CD4-positive, alpha-beta T cell treated with Interleukin-4 for 1 hour (primary cell): ENCODE results near the gene NDUFA11.

Experiments used
- DNase-seq, 2 donors: peaks; one replicate each; pipeline ENCODE4 v3.0.0-alpha.2; 2020 to 2022

NDUFA11 gene

DNA sequence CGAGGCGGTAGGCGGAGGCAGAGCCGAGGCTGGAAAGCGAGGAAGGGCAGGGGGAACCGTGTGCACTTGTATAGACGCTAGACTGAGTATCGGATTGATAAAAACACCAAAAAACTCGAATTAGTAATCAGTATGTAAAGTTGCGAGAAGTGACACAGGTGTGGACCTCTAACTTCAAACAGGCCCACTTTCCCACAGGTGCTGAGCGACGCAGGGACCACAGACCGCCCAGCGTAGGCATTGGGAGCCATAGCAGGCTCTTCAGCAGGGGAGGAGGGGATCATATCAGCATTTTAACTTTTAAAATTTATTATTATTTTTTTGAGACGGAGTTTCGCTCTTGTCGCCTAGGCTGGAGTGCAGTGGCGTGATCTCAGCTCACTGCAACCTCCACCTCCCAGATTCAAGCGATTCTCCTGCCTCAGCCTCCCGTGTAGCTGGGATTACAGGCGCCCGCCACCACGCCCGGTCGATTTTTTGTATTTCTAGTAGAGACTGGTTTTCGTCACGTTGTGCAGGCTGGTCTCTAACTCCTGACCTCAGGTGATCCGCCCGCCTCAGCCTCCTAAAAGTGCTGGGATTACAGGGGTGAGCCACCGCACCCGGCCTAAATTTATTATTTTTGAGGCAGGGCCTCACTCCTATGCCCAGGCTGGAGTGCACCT, 1.7 kb upstream of the NDUFA11 start:
- DNase-seq, result no peak

DNA sequence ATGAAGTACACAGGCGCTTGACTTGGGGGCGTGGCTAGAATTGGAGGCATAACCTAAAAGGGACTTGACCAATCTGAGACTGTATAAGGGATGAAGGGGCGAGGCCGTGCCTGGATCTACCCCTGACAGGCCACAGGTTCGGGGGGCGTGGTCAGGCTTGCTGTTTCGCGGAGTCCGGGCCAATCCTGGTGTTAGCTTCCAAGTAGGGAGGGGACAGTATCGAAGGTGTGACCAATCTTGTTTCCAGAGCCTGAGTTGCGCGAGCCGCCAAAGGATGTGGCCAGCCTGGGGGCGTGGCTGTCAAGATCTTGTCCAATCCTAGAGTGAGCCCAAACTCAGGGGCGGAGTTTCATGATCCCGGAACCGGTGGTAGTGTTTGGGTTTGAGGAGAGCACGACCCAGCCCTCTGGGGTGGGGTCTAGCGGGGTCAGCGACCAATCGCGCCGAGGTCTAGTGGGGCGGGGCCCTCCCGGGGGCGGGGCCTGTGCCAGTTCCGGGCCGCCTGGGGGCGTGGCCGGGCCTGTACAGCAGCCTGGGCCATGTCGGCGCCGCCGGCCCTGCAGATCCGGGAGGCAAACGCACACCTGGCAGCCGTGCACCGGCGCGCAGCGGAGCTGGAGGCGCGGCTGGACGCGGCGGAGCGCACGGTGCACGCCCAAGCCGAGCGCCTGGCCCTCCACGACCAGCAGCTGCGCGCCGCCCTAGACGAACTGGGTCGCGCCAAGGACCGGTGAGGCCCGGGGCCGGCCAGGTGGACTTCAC, 943 bp upstream of the NDUFA11 start, which contains the start of gene VMAC:
VMAC (plus strand) TSS at position 521 of the 762 bp plus-strand sequence; CDS start at position 540, 19 bp downstream.
- peak; percentile 100 for DNase-seq

DNA sequence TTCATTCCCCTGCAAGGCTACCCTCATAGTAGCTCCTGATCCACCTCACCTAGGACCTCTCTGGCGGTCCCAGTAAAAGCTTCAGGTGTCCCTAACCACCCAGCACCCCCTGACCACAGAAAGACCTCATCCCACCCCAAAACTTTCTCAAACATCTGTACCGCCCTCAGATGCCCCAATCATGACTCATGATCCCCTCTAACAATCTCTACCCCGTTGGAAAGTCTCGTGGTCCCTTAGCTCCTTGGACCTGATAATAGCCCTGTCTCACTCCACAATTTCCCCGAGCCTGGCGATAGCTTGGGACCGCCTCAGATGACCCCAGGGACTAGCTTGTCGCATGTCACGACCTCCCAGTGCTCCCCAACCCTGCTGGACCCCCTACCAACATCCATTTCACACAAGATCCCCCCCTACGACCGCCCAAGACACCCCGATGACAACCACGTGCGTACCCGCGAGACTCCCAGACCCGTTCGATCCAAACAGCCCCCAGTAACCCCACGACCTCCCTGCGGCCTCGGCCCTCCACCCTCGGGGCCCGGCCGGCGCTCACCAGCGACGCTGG, 450 bp downstream of the NDUFA11 start:
- no peak for DNase-seq

- no peak for DNase-seq
Observed at GRCh38 chr19:5900976-5901375, 2.6 kb downstream of the NDUFA11 start.

DNA sequence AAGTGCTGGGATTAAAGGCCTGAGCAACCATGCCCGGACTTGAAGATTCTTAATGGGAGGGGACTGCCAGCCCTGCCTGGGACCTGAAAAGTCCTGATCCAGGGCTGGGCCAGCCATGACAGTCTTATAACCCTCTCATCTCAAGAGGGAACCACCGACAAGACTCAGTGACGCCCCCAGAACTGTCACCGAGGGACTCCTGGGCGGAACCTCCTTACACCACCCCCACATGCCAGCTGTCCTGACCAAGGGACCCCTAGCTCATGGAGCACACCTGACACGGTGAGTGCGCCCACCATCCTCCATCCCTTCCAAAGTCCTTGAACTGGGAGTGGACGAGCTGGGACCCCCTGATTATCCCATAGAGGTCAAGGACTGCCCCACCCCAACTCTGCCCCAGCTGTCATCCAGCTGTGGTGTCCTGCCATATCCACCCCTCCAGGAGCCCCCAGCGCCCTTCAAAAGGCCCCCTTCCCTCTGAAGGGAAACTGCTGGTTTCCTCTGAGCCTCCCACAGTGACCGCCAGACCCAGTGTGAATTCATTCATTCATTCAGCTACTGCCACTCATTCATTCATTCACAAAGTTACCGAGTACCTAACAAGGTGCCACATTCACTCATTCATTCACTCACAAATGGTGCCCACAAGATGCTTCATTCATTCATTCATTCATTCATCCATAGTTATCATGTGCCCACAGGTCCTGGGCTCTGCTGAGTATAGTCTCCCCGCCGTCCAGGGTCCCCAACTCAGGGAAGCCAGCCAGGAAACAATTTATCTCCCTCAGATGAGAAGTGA, 3.7 kb downstream of the NDUFA11 start:
- DNase-seq, result no peak

- DNase-seq, result no peak
Observed at GRCh38 chr19:5897189-5897969, 6.2 kb downstream of the NDUFA11 start.

DNA sequence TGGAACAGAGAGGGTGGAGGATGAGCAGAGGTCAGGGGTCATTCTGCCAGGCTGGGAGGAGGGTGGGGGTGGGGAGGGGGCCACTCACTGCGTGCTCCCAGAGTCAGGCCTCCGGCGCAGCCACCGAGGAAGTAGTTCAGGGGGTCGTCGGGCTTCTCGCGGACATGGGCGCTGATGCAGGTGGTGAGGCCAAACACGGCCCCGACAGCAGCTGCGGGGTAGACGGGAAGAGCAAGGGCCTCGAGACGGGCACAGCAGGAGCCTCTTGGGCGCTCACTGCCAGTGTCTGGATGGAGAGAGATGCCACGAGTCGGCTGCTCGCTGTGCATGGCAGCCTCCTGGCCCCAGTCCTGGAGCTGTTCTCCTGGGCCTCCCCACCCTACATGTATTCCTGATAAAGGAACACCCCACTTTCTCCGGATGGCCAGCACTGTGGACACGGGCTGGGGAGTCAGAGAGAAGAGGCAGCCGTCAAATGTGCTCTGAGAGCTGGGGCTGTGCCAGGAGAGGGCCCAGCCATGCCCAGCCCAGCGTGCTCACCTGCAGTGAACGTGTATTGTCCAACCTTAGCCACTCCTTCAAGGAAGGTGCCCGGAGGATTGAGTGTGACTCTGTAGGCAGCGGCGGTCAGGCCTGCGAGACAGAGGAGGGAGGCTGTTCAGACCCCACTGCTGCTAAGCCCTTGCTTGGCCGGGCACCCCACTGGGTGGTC, 7.1 kb downstream of the NDUFA11 start:
- no peak for DNase-seq

DNA sequence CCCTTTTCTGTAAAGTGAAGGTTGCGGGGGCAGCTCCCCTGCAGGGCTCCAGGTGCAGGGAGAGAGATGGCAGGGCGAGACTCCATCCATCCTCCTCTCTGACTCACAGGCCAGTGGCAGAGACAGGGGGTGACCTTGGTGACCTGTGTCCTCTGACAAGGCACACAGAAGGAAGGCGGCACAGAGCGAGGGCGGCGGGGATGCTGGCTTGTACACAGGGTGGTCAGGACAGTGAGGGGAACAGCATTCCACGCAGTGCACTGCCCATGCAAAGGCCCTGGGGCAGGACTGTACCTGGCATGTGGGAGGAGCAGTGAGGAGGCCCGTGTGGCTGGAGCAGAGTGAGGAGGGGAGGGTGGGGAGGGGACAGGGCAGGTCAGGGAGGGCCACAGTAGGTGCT, 7.7 kb downstream of the NDUFA11 start:
- no peak for DNase-seq

DNA sequence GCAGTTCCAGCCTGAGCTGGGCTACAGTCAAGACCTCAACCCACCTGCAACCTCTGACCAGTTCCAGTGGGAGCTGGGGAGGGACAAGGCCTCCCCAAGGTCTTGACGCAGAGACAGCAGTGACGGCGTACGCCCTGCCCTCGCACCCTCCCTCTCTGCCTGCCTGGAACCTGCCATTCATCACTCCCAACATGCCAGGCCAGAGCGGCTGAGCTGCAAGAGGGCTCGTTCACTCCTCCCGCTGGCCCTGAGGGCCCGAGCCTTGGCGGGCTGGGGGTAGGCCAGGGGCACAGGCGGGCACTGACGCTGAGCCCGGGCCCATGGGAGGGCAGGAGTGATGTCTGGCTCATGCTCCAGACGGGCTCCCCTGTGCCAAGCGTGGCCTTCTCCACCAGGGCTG, 8.2 kb downstream of the NDUFA11 start:
- no peak for DNase-seq

GRCh38 chr19:5894704-5895349, 8.8 kb downstream of the NDUFA11 start:
- DNase-seq, result no peak

- DNase-seq, result no peak
Observed at GRCh38 chr19:5893907-5894703, 9.5 kb downstream of the NDUFA11 start.

- no peak for DNase-seq
Observed at GRCh38 chr19:5893296-5893903, 10.2 kb downstream of the NDUFA11 start.

GRCh38 chr19:5892772-5893275, 10.8 kb downstream of the NDUFA11 start:
- DNase-seq, result no peak

DNA sequence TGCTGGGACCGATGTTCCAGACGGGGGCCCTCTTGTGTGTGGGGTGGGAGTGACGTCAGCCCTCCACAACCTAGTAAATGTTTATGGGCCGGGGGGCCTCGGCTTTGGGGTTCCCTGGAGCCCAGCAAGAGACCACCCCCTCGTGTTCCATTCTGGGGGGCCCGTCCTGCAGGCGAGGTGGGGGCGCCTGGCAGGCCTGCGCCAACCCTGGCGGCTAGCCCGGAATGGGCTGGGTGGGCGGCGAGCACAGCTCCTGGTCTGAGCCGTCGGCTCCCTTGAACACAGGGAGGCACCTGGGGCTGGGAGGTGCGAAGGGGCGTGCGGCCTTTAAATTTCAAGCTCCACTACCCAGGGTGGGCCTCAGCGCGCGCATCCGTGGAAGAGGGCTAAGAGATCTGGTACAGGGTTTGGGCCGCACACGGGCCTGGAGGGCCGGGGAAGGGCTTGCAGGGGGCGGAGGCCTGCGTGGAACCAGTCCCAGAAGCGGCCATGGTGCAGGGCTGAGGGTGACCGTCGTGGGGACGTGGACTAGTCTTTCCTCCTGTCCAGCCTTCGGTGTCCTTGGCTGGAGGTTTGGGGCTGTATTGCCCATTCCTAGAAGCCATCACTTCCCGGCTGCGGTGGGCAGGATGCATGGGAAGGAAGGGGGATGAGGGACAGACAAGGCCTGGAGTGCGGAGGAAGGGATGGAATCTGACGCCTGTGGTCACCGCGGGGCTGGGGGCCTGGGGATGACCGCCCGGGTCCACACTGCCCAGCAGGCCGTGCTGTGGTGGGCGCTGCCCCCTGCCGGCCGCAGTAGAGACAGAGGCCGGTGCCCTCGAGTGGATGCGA, 11.4 kb downstream of the NDUFA11 start:
- no peak for DNase-seq

GRCh38 chr19:5891572-5891937, 12.0 kb downstream of the NDUFA11 start:
- no peak for DNase-seq

DNA sequence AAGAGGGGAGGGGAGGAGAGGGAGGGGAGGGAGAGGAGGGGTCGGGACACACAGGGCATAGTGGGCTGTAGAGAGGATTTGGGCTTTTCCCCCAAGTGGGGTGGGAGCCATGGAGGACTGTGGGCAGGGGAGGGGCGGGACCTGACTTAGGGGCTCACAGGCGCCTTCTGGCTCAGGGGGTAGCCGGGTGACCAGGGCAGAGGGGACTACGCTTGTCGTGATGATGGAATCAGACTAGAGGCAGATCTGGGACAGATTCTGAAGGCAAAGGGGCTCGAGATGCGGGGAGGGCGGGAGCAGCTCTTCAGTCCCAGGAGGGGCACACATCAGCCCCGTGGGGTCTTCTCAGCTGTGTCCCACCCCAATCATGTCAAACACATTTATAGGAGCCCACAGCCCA, 13.5 kb downstream of the NDUFA11 start:
- DNase-seq, result no peak

- no peak for DNase-seq
Observed at GRCh38 chr19:5889288-5889971, 14.2 kb downstream of the NDUFA11 start.
